CD4-positive, alpha-beta T cell treated with Interleukin-12 subunit alpha and Interleukin-12 subunit beta, for 1 hour (primary cell): Measurements from ENCODE around the gene C3orf33.
"Not testable (repeated sequence)": the region's sequence is repeated elsewhere in the genome, so short reads cannot be mapped to it uniquely, and the experiment has no call there.

Source experiments
- DNase-seq: peaks from one replicate; pipeline ENCODE4 v3.0.0-alpha.2; 2020

The C3orf33 gene

GRCh38 chr3:155805802-155806618 lies at the start of gene C3orf33:
Gene C3orf33 (minus strand): TSS chr3:155806278. CDS start chr3:155806252, 26 bp downstream.
- DNase-seq = peak; percentile 82

- DNase-seq = peak; percentile 99
These were observed 48.3 kb upstream of the C3orf33 start, which contains the start of gene SLC33A1 for GRCh38 chr3:155854141-155854940. Gene SLC33A1 (minus strand): TSS chr3:155854427. CDS start chr3:155853997, 430 bp downstream.

- DNase-seq = peak; percentile 30
These were observed 47.4 kb upstream of the C3orf33 start for GRCh38 chr3:155853214-155854140.

- no peak for DNase-seq
These were observed 46.3 kb upstream of the C3orf33 start for GRCh38 chr3:155852341-155852740.

- DNase-seq = not testable (repeated sequence)
These were observed 43.3 kb upstream of the C3orf33 start for GRCh38 chr3:155849404-155849803.

GRCh38 chr3:155847993-155848392 lies 41.9 kb upstream of the C3orf33 start:
- no peak for DNase-seq

- DNase-seq = no peak
These were observed 40.0 kb upstream of the C3orf33 start for GRCh38 chr3:155846119-155846518.

GRCh38 chr3:155843569-155843968 lies 37.5 kb upstream of the C3orf33 start:
- DNase-seq = no peak

GRCh38 chr3:155835341-155836071 lies 29.4 kb upstream of the C3orf33 start:
- DNase-seq = no peak

- DNase-seq = not testable (repeated sequence)
These were observed 22.5 kb upstream of the C3orf33 start for GRCh38 chr3:155828490-155829098.

GRCh38 chr3:155815030-155815545 lies 9.0 kb upstream of the C3orf33 start:
- no peak for DNase-seq

- not testable (repeated sequence) for DNase-seq
These were observed 7.1 kb upstream of the C3orf33 start for GRCh38 chr3:155813224-155813623.

GRCh38 chr3:155809181-155809580 lies 3.1 kb upstream of the C3orf33 start:
- no peak for DNase-seq

- no peak for DNase-seq
These were observed 1.7 kb upstream of the C3orf33 start for GRCh38 chr3:155807823-155808222.

GRCh38 chr3:155805204-155805801 lies 775 bp downstream of the C3orf33 start:
- peak; percentile 32 for DNase-seq

- DNase-seq = no peak
These were observed 1.8 kb downstream of the C3orf33 start for GRCh38 chr3:155804323-155804722.

- DNase-seq = no peak
These were observed 13.5 kb downstream of the C3orf33 start for GRCh38 chr3:155792532-155792931.

GRCh38 chr3:155791190-155791589 lies 14.9 kb downstream of the C3orf33 start:
- DNase-seq = no peak

- DNase-seq = no peak
These were observed 15.7 kb downstream of the C3orf33 start for GRCh38 chr3:155790272-155790925.

- no peak for DNase-seq
These were observed 20.3 kb downstream of the C3orf33 start for GRCh38 chr3:155785662-155786295.
